ENCODE data around the gene FABP6.

DNA sequence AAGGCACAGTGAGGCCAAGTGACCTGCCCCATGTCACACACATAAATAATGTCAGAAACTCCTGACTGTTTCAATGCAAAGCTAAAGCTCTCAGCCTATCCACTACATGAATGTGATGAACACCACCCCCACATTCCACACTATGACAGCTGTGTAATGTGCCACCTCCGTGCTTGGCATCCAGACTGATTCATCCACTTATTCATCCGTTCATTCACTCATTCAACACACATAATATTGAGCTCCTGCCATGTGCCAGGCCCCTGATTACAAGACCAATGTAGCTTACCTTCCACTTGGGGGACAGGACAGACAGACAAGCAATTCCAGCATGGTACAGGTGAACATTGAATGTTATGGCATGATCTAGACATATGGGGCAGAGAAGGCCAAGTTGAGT lies 46.2 kb upstream of the FABP6 start:
- TF ChIP-seq, protein P1, sequence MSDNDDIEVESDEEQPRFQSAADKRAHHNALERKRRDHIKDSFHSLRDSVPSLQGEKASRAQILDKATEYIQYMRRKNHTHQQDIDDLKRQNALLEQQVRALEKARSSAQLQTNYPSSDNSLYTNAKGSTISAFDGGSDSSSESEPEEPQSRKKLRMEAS (IDR thresholded peaks at IDR 0.05) = no peak
- TF ChIP-seq FOSB (CRISPR knock-in tag; IDR thresholded peaks at IDR 0.05) (no peak), KDM1A (IDR thresholded peaks at IDR 0.05; ENCODE audit: low read depth) (no peak), POLR2A (IDR thresholded peaks at IDR 0.05; ENCODE audit: low read length) (no peak), CTCF (IDR thresholded peaks at IDR 0.05) (no peak), JUNB (IDR thresholded peaks at IDR 0.05) (no peak), BCL3 (IDR thresholded peaks at IDR 0.05) (no peak), MYC (IDR thresholded peaks at IDR 0.05; ENCODE audit: borderline replicate concordance, low read length) (no peak), NR3C1 (IDR thresholded peaks at IDR 0.05) (no peak)

All from A549 (cell line).